Sigmoid colon (tissue), 7 donors: ENCODE results near the gene COG4. TPM values are rescaled to one million over a fixed set of nuclear protein-coding genes. Genes with fewer than 3 reads are reported as not detected.

Experiments used
- DNase-seq: peaks from one replicate; pipeline ENCODE4 v3.0.0-alpha.2; 2019
- H3K27ac ChIP-seq, 4 donors: fragments of 200-600 bp; sonication (generic); one replicate each; pipeline ENCODE4 v1.5.1; 2016 to 2019; ENCODE audit warnings: mild to moderate bottlenecking in 1 of 4
- H3K27me3 ChIP-seq, 3 donors: fragments of 200-600 bp; sonication (generic); one replicate each; pipeline ENCODE4 v1.5.1; 2019; ENCODE audit warnings: mild to moderate bottlenecking in 1 of 3
- H3K36me3 ChIP-seq, 4 donors: fragments of 200-600 bp; sonication (generic); one replicate each; pipeline ENCODE4 v1.5.1; 2016 to 2019
- H3K4me1 ChIP-seq, 4 donors: fragments of 200-600 bp; sonication (generic); one replicate each; pipeline ENCODE4 v1.5.1; 2017 to 2019
- H3K4me3 ChIP-seq, 4 donors: fragments of 200-600 bp; sonication (generic); one replicate each; pipeline ENCODE4 v1.5.1; 2017 to 2019; ENCODE audit warnings: mild to moderate bottlenecking in 2 of 4, moderate library complexity in 1 of 4
- H3K9me3 ChIP-seq, 4 donors: fragments of 200-600 bp in 3 of 4; sonication (generic) in 3 of 4; one replicate each; pipeline versions ENCODE4 v1.5.1 to v1.6.1; 2013 to 2019
- CTCF ChIP-seq, 4 experiments: fragments of 450-650 bp in 3 of 4; fragments of 200-600 bp in 1 of 4; IDR thresholded peaks; one replicate each; pipeline ENCODE4 v1.5.1; 2016 to 2019; ENCODE audit warnings: antibody characterized with exemption in 4 of 4, mild to moderate bottlenecking in 3 of 4, moderate library complexity in 2 of 4
- EP300 ChIP-seq, 4 donors: sonication (generic); formaldehyde crosslinking; IDR thresholded peaks; one replicate each; pipeline ENCODE4 v1.6.1; 2017; ENCODE audit warnings: antibody characterized with exemption in 4 of 4
- POLR2A ChIP-seq, 2 donors: fragments of 450-650 bp; IDR thresholded peaks; one replicate each; pipeline ENCODE4 v1.6.1; 2016; ENCODE audit warnings: antibody characterized with exemption in 2 of 2, mild to moderate bottlenecking in 2 of 2, moderate library complexity in 2 of 2
- POLR2AphosphoS5 ChIP-seq, 4 donors: sonication (generic); formaldehyde crosslinking; IDR thresholded peaks; one replicate each; pipeline ENCODE4 v1.6.1; 2017; ENCODE audit warnings: antibody characterized with exemption in 4 of 4
- WGBS, 2 donors: extraction: QIAGEN DNeasy Blood & Tissue Kit; methylation state at CpG; one replicate each; pipeline ENCODE4 v1.1.7; 2013; 5-methylcytosine and 5-hydroxymethylcytosine counted together
- intact Hi-C: fragments of 100-400 bp; cut with DNase I; formaldehyde crosslinking; loops from one replicate; pipeline ENCODE4 v1.15.1; 2023
- polyA plus RNA-seq, 3 donors: library from polyadenylated mRNA; stranded (reverse); fragments of 200-250 nt; gene quantifications; one replicate each; pipeline ENCODE4 v1.2.3, GENCODE V29; 2013
- total RNA-seq, 4 donors: library from RNA; depleted of rRNA; stranded (reverse); fragments of >200 nt; gene quantifications; one replicate each; pipeline ENCODE4 v1.1.0, GENCODE V29; 2016
- donor health status: healthy with polysubstance abuse.
- donor health status: Bipolar disorder and iron deficiency.
- donor health status: healthy.

The COG4 gene
- total and polyA plus RNA-seq, 7 donors, result 25.2 to 51.0 (median 32.7) TPM

DNA sequence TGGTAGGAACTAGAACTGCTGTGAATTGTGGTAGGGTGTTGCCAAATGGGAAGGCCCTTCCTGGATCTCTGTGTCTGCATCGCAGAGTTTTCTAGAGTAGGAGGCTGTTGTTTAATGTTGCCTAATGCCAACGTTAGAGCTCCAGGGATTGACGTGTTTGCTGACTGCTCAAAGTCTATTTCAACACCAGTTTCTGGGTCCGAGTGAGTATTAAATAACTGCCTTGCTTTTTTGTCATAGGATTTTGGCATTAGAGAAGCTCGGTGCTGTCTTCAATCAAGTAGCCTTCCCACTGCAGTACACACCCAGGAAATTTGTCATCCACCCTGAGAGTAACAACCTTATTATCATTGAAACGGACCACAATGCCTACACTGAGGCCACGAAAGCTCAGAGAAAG is 40.3 kb upstream of the COG4 start:
- Histone ChIP-seq H3K36me3 (peaks cover 65 to 100% (median 91%) of the 10 kb centered on the region in 4 donors), H3K27ac (no peak overlapping the region)
- 80 to 85% methylated on average over 7 of the region's 7 CpGs for WGBS, 2 donors

GRCh38 chr16:70561623-70562022 is 38.3 kb upstream of the COG4 start:
- TF ChIP-seq POLR2A (IDR thresholded peaks at IDR 0.05) (no peak), POLR2AphosphoS5 (IDR thresholded peaks at IDR 0.05) (no peak), EP300 (IDR thresholded peaks at IDR 0.05) (no peak), CTCF (IDR thresholded peaks at IDR 0.05) (no peak)
- intact Hi-C loops, result no loop called here
- 94 to 96% methylated on average over 9 of the region's 9 CpGs for WGBS, 2 donors
- Histone ChIP-seq H3K36me3 (peaks cover 60 to 100% (median 93%) of the 10 kb centered on the region in 4 donors), H3K27me3 (no peaks in the 10 kb centered on the region), H3K27ac (no peak overlapping the region), H3K9me3 (no peaks in the 10 kb centered on the region), H3K4me1 (peaks cover 0 to 13% (median 8%) of the 10 kb centered on the region in 4 donors), H3K4me3 (no peak overlapping the region)
- DNase-seq, result no peak

More for the DNA sequence above, 40.3 kb upstream of the COG4 start:
- peaks cover 0 to 13% (median 8%) of the 10 kb centered on the region in 4 donors for H3K4me1 ChIP-seq
- no peak for DNase-seq
- no peaks in the 10 kb centered on the region for H3K27me3 ChIP-seq
- no peak for TF ChIP-seq POLR2A (IDR thresholded peaks at IDR 0.05)
- TF ChIP-seq CTCF (IDR thresholded peaks at IDR 0.05), result no peak
- TF ChIP-seq POLR2AphosphoS5 (IDR thresholded peaks at IDR 0.05), result no peak
- TF ChIP-seq EP300 (IDR thresholded peaks at IDR 0.05), result no peak
- no peaks in the 10 kb centered on the region for H3K9me3 ChIP-seq
- intact Hi-C loops, result no loop called here
- no peak overlapping the region for H3K4me3 ChIP-seq

DNA sequence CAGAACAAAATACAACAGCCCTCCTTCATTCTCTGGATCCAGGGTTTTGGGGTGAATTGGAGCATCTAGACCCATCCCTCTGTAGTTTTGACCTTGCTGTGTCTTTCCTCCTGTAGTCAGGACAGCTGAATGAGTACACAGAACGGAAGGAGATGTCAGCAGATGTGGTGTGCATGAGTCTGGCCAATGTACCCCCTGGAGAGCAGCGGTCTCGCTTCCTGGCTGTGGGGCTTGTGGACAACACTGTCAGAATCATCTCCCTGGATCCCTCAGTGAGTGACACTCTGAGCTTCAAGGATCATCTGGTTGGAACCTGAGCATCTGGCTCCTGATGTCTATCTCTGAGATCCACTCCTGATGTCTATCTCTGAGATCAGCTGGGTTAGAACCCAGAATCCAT is 32.7 kb upstream of the COG4 start:
- no peaks in the 10 kb centered on the region for H3K27me3 ChIP-seq
- no peaks in the 10 kb centered on the region for H3K9me3 ChIP-seq
- H3K27ac ChIP-seq, result no peak overlapping the region
- peaks cover 58 to 100% (median 79%) of the 10 kb centered on the region in 4 donors for H3K36me3 ChIP-seq
- intact Hi-C loops, result no loop called here
- WGBS, 2 donors, result 90 to 94% methylated on average over 3 of the region's 3 CpGs
- DNase-seq, result no peak
- no peaks in the 10 kb centered on the region for H3K4me1 ChIP-seq
- no peak for TF ChIP-seq POLR2AphosphoS5 (IDR thresholded peaks at IDR 0.05)
- no peak for TF ChIP-seq EP300 (IDR thresholded peaks at IDR 0.05)
- TF ChIP-seq POLR2A (IDR thresholded peaks at IDR 0.05), result no peak
- TF ChIP-seq CTCF (IDR thresholded peaks at IDR 0.05), result no peak
- no peak overlapping the region for H3K4me3 ChIP-seq

DNA sequence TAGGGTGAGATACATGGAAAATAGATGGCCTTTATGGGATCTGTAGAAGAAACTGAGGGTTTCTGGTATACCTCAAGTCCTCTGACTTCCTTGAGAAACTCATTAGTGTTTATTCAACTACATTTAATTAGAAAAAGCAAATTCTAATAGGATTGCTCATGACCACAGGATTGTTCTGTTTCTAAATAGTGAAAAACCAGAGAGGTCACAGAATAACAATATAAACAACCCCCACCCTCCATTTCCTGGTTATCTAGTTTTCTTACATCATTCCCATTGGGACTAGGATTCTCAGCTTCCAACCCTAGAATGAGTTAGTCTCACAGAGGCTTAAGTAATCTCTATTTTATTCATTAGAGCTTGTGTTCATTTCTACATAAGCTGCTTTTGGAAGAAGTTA is 30.3 kb upstream of the COG4 start:
- peaks cover 51 to 100% (median 77%) of the 10 kb centered on the region in 4 donors for H3K36me3 ChIP-seq
- intact Hi-C loops, result no loop called here
- H3K27ac ChIP-seq, result no peak overlapping the region
- H3K4me3 ChIP-seq, result no peak overlapping the region
- H3K9me3 ChIP-seq, result no peaks in the 10 kb centered on the region
- H3K27me3 ChIP-seq, result no peaks in the 10 kb centered on the region
- TF ChIP-seq CTCF (IDR thresholded peaks at IDR 0.05) (no peak), POLR2AphosphoS5 (IDR thresholded peaks at IDR 0.05) (no peak), EP300 (IDR thresholded peaks at IDR 0.05) (no peak), POLR2A (IDR thresholded peaks at IDR 0.05) (no peak)
- no peaks in the 10 kb centered on the region for H3K4me1 ChIP-seq
- no peak for DNase-seq

DNA sequence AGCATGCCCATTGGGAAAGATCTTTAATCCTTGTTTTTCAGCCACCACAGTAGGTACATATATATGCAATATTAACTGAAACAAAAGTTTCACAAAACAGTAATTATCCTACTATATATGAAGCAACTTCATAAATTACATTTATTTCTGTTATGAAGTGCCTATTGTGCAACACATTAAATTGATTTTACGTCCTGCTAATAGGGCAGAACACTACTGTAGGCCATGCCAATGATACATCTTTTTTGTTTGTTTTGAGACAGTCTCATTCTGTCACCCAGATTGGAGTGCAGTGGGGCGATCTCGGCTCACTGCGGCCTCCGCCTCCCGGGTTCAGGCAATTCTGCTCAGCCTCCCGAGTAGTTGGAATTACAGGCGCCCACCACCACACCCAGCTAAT is 29.3 kb upstream of the COG4 start:
- peaks cover 56 to 100% (median 77%) of the 10 kb centered on the region in 4 donors for H3K36me3 ChIP-seq
- no peak overlapping the region for H3K4me3 ChIP-seq
- H3K9me3 ChIP-seq, result no peaks in the 10 kb centered on the region
- intact Hi-C loops, result no loop called here
- WGBS, 2 donors, result 91 to 94% methylated on average over 8 of the region's 8 CpGs
- no peak overlapping the region for H3K27ac ChIP-seq
- H3K4me1 ChIP-seq, result no peaks in the 10 kb centered on the region
- H3K27me3 ChIP-seq, result no peaks in the 10 kb centered on the region
- TF ChIP-seq CTCF (IDR thresholded peaks at IDR 0.05), result no peak
- no peak for DNase-seq
